GF-D8 (cell line): Measurements from ENCODE around the gene PMEL.

ENCODE experiments used
- DNase-seq: peaks from one replicate; lab custom pipeline; 2025; lab: John Stamatoyannopoulos, UW

Gene PMEL

GRCh38 chr12:55942055-55942454, 23.8 kb downstream of the PMEL start:
- no peak for DNase-seq

GRCh38 chr12:55940065-55940732, 25.6 kb downstream of the PMEL start:
- peak; percentile 29 for DNase-seq

GRCh38 chr12:55938826-55939501, 26.9 kb downstream of the PMEL start:
- no peak for DNase-seq

GRCh38 chr12:55937981-55938380, 27.9 kb downstream of the PMEL start:
- DNase-seq, result no peak

GRCh38 chr12:55935738-55936151, 30.1 kb downstream of the PMEL start:
- no peak for DNase-seq

GRCh38 chr12:55934773-55935172, 31.1 kb downstream of the PMEL start:
- DNase-seq, result no peak

- no peak for DNase-seq
Observed at GRCh38 chr12:55933799-55934742, 31.8 kb downstream of the PMEL start.

- DNase-seq, result no peak
Observed at GRCh38 chr12:55933169-55933798, 32.6 kb downstream of the PMEL start.

GRCh38 chr12:55932551-55932910, 33.3 kb downstream of the PMEL start:
- peak; percentile 31 for DNase-seq

GRCh38 chr12:55931780-55932550, 33.9 kb downstream of the PMEL start:
- no peak for DNase-seq

GRCh38 chr12:55931317-55931779, 34.5 kb downstream of the PMEL start:
- no peak for DNase-seq

- DNase-seq, result peak; percentile 52
Observed at GRCh38 chr12:55930771-55931316, 35.0 kb downstream of the PMEL start, which contains the start of gene DGKA. Gene DGKA (plus strand): TSS chr12:55931162. CDS start chr12:55936504, 5,342 bp downstream.

GRCh38 chr12:55929306-55929791, 36.5 kb downstream of the PMEL start:
- peak; percentile 42 for DNase-seq

GRCh38 chr12:55927588-55928502, 38.0 kb downstream of the PMEL start, which contains the start of gene PYM1:
Gene PYM1 (minus strand): TSS chr12:55927894. CDS start chr12:55927761, 133 bp downstream.
- peak; percentile 94 for DNase-seq

GRCh38 chr12:55926738-55927587, 38.9 kb downstream of the PMEL start:
- DNase-seq, result peak; percentile 90

- no peak for DNase-seq
Observed at GRCh38 chr12:55925870-55926737, 39.7 kb downstream of the PMEL start.

- no peak for DNase-seq
Observed at GRCh38 chr12:55925371-55925770, 40.5 kb downstream of the PMEL start.
